Retinal pigment epithelial cell (primary cell): Measurements from ENCODE around the gene MSI2.

Experiments
- DNase-seq: peaks from one replicate; pipeline ENCODE4 v3.0.0-alpha.2; 2010; ENCODE audit warnings: low read depth
- H3K4me3 ChIP-seq: 2 replicates; pipeline ENCODE4 v1.5.1; 2011; ENCODE audit warnings: mild to moderate bottlenecking, low read length, control low read depth, moderate library complexity
- TF ChIP-seq, protein P1 (sequence below): conservative IDR thresholded peaks from 2 replicates; pipeline ENCODE4 v1.5.1; 2011; ENCODE audit warnings: low read depth, low read length, control low read depth, inconsistent platforms

MSI2 gene

DNA sequence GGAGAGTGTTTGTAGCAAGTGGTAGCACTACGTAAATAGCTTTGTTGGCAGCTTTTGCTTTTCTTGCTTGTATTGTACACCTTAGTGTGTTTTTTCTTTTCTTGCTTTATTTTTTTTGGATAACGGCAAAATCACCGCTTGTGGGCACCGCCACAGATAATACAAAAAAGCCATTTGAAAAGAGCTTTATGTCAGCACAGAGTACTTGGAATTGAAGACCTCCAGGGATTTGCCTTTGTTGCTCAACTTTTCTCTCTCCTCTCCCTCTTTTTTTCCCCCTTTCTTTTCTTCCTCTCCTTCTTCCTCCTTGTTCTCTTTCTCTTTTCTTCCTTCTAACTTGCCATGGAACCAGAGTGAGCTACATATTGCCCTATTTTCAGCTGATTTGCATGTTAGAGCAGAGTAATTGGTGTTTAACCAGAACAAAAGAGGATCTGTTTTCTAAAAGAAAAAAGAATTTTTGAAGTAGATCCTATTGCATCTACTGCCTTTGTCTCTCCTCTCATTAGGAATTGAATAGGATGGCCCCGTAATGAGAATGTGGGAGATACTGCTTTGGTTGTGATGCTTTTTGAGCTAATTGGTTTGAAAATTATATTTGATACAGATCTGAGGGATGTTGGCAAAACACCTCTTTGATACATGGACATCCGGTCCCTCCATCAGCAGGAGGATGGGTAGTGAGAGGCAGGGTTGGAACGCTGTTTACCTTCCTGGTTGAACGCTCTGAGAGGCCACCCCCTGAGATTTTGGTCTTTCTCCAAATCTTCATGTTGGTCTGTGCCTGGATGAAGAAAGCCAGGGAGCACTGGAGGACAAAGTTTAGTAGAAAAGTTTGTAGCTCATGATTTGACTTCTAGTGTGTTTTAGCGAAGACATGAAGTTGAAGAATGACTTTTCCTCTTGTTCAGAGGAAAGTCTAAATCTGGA is 85.6 kb downstream of the MSI2 start:
- TF ChIP-seq, protein P1, sequence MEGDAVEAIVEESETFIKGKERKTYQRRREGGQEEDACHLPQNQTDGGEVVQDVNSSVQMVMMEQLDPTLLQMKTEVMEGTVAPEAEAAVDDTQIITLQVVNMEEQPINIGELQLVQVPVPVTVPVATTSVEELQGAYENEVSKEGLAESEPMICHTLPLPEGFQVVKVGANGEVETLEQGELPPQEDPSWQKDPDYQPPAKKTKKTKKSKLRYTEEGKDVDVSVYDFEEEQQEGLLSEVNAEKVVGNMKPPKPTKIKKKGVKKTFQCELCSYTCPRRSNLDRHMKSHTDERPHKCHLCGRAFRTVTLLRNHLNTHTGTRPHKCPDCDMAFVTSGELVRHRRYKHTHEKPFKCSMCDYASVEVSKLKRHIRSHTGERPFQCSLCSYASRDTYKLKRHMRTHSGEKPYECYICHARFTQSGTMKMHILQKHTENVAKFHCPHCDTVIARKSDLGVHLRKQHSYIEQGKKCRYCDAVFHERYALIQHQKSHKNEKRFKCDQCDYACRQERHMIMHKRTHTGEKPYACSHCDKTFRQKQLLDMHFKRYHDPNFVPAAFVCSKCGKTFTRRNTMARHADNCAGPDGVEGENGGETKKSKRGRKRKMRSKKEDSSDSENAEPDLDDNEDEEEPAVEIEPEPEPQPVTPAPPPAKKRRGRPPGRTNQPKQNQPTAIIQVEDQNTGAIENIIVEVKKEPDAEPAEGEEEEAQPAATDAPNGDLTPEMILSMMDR: no peak
- no peak for DNase-seq
- H3K4me3 ChIP-seq: no peak overlapping the region

DNA sequence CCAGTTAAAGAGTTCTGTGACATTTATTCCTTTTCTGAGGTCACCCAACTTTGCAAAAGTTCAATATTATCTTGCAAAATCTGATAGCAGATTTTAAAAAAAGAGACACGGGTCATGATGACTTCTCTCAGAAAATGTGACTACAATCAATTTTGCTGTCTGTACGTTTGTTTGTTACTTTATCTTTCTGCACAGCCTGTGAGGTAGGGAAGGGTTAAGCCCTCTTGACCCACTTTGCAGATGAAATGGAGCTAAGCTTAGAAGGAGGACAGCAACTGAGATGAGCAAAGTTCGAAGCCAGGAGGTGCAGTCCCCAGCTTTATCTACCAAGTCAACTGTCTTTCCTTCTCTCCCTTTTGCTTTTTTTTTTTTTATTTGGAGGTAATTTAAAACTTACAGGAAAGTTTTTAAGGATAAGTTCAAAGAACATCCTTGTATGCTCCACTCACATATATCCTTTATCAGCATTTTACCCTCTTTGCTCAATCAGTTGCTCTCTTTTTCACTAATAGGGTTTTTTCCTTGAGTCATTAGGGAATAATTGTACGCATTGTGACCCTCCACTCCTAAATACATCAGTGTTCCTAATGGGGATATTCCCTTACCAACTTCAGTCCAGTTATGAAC is 86.8 kb downstream of the MSI2 start:
- H3K4me3 ChIP-seq: no peak overlapping the region
- TF ChIP-seq, protein P1: no peak
- DNase-seq: no peak

DNA sequence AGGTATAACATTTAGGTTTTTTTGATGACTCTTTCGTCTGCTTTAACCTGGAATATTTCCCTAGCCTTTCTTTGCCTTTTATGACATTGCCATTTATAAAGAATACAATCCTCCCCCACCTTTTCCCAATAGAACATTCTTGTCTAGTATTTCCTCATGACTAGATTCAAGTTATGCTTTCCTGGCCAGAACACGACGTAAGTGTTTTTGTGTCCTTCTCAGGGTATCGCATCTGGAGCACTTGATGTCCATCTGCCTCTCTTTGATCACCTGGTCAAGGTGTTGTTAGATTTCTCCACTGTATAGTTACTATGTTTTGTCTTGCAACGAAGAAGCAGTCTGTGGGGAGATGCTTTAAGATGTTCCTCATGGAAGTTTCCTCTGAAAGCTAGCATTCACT is 87.4 kb downstream of the MSI2 start:
- TF ChIP-seq, protein P1: no peak
- H3K4me3 ChIP-seq: no peak overlapping the region
- no peak for DNase-seq

DNA sequence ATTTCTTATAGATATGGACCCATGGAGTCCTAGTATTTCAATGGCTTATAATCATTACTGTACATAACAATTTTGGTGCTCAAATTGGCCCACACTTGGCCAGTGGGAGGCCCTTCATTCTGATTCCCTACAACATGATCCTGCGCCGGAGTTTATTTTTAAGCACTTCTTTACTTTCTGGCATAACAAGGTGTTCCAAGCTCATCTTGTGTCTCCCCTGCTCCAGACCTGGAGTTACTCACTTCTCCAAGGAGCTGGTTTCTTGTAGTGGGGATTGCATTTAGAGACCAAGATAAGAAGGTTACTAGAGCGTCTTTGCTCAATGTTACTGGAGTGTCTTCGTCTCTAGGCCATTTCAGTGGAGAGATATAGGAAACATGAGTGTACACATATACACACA is 87.9 kb downstream of the MSI2 start:
- TF ChIP-seq, protein P1: no peak
- no peak for DNase-seq
- no peak overlapping the region for H3K4me3 ChIP-seq

DNA sequence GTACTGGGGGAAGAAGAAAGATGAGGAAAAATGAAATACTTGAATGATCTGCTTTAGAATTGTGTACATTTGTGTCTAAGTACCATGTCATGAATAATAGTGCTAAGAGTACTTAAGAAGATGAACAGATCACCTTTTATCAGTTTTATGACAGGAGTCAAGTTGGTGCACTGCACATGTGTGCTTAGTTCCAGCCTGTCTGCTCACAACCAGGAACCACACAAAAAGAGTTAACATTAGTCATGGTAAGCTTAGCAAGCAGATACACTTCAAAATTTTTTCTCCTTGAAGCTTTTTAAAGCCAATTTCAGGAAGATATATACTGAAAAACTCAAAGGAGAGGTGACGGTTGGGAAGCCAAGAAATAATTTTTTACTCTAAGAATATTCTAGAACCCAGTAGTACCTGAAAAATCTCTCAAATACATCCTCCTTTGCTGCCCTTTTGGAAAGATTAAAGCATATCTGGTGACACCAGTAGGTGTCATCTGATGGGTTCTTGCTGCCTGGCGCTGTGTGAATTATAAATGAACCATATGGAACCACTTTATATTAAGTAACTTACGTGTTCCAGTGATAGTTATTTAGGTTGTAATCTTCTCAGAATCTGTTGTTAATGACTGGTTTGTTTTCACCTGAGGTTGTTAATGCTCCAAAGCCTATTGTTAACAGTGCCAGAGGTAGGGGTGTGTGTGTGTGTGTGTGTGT is 93.4 kb downstream of the MSI2 start:
- no peak for DNase-seq
- no peak overlapping the region for H3K4me3 ChIP-seq
- TF ChIP-seq, protein P1: no peak

DNA sequence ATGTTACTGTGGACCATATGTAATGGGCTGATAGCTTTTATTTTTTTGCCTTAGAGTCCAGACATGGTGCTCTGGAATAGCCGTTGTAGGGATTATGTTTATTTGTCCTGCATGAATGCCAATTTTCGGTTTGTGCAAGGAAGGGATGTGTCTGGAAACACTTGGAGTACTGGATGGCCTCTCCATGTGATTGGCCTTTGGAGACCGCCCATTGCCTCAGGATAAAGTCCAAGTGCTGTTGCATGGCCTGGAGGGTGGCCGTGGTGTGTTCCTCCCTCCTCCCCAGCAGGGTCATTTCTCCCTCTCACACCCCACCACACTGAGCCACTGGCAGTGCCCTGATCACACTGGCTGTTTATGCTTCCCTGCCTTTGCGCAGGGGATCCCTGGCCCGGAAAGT is 93.9 kb downstream of the MSI2 start:
- H3K4me3 ChIP-seq: no peak overlapping the region
- TF ChIP-seq, protein P1: no peak
- no peak for DNase-seq
